Transverse colon (tissue), 3 donors: ENCODE measurements around the gene TRIM33.

ENCODE experiments used
- POLR2A ChIP-seq: fragments of 450-650 bp; IDR thresholded peaks from one replicate; pipeline ENCODE4 v1.6.1; 2016; ENCODE audit warnings: antibody characterized with exemption, mild to moderate bottlenecking, moderate library complexity
- POLR2AphosphoS5 ChIP-seq, 3 donors: sonication (generic); formaldehyde crosslinking; IDR thresholded peaks; one replicate each; pipeline ENCODE4 v1.6.1; 2016; ENCODE audit warnings: antibody characterized with exemption in 3 of 3

DNA sequence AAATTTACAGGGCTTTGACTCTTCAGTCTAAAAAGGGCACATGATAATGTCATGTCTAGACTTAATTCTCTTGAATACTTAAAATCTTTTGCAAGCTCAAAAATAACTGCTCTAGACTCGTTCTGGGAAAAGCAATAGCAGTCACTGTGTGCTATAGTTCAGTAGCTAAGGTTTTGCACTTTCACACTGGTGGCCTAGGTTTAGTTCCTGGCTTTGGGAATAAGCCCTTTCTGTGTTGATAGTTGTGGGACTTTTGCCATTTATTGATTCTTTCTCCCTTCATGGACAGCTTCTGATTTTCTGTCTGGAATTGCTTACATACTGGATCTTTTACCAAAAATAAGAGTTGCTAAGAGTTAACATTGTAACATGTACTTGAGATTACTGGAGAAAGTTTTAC is 151.2 kb downstream of the TRIM33 start:
- TF ChIP-seq POLR2A = no peak
- TF ChIP-seq POLR2AphosphoS5 (IDR thresholded peaks at IDR 0.05) = no peak
